ENCODE data around the gene KIF6.

Gene KIF6

GRCh38 chr6:39366931-39367618 is 358.1 kb downstream of the KIF6 start:
- H3K9me3 ChIP-seq (ENCODE audit: low read length): no peaks in the 10 kb centered on the region
- H3K9ac ChIP-seq (ENCODE audit: low read length): no peak overlapping the region
- no peaks in the 10 kb centered on the region for H3K27me3 ChIP-seq (ENCODE audit: insufficient read depth, low read length)
- H3K4me1 ChIP-seq (ENCODE audit: insufficient read depth, low read length, severe bottlenecking): no peaks in the 10 kb centered on the region
- H3K4me2 ChIP-seq (ENCODE audit: low read length): no peak overlapping the region
- H3K4me3 ChIP-seq (ENCODE audit: low read depth, low read length, poor library complexity, severe bottlenecking): no peak overlapping the region
- H3K79me2 ChIP-seq (ENCODE audit: insufficient read depth, low read length): no peaks in the 10 kb centered on the region
- H3K9me2 ChIP-seq (ENCODE audit: low read depth, low read length): no peaks in the 10 kb centered on the region
- no peak for TF ChIP-seq EZH2 (IDR thresholded peaks at IDR 0.05; ENCODE audit: borderline replicate concordance, low read length)
- TF ChIP-seq CTCF (IDR thresholded peaks at IDR 0.05; ENCODE audit: low read length): no peak
- H3K27ac ChIP-seq (ENCODE audit: low read depth, low read length, poor library complexity, severe bottlenecking): no peak overlapping the region
- H2AFZ ChIP-seq (ENCODE audit: low read length): no peak overlapping the region
- H3F3A ChIP-seq (ENCODE audit: insufficient read depth, low read length): no peaks in the 10 kb centered on the region
- no peaks in the 10 kb centered on the region for H3K36me3 ChIP-seq (ENCODE audit: insufficient read depth, low read length)
- H4K20me1 ChIP-seq (ENCODE audit: insufficient read depth, low read length): no peaks in the 10 kb centered on the region

GRCh38 chr6:39365281-39366074 is 359.7 kb downstream of the KIF6 start:
- no peak overlapping the region for H2AFZ ChIP-seq (ENCODE audit: low read length)
- no peaks in the 10 kb centered on the region for H4K20me1 ChIP-seq (ENCODE audit: insufficient read depth, low read length)
- no peaks in the 10 kb centered on the region for H3K79me2 ChIP-seq (ENCODE audit: insufficient read depth, low read length)
- no peak overlapping the region for H3K4me3 ChIP-seq (ENCODE audit: low read depth, low read length, poor library complexity, severe bottlenecking)
- no peak overlapping the region for H3K4me2 ChIP-seq (ENCODE audit: low read length)
- H3K36me3 ChIP-seq (ENCODE audit: insufficient read depth, low read length): no peaks in the 10 kb centered on the region
- H3K9ac ChIP-seq (ENCODE audit: low read length): no peak overlapping the region
- H3K4me1 ChIP-seq (ENCODE audit: insufficient read depth, low read length, severe bottlenecking): no peaks in the 10 kb centered on the region
- no peaks in the 10 kb centered on the region for H3K9me2 ChIP-seq (ENCODE audit: low read depth, low read length)
- no peaks in the 10 kb centered on the region for H3K27me3 ChIP-seq (ENCODE audit: insufficient read depth, low read length)
- H3F3A ChIP-seq (ENCODE audit: insufficient read depth, low read length): no peaks in the 10 kb centered on the region
- TF ChIP-seq EZH2 (IDR thresholded peaks at IDR 0.05; ENCODE audit: borderline replicate concordance, low read length) (no peak), CTCF (IDR thresholded peaks at IDR 0.05; ENCODE audit: low read length) (no peak)
- H3K9me3 ChIP-seq (ENCODE audit: low read length): no peaks in the 10 kb centered on the region
- no peak overlapping the region for H3K27ac ChIP-seq (ENCODE audit: low read depth, low read length, poor library complexity, severe bottlenecking)

GRCh38 chr6:39363280-39363679 is 361.9 kb downstream of the KIF6 start:
- H3K27me3 ChIP-seq (ENCODE audit: insufficient read depth, low read length): no peaks in the 10 kb centered on the region
- no peak overlapping the region for H3K9ac ChIP-seq (ENCODE audit: low read length)
- no peaks in the 10 kb centered on the region for H3K79me2 ChIP-seq (ENCODE audit: insufficient read depth, low read length)
- no peak for TF ChIP-seq EZH2 (IDR thresholded peaks at IDR 0.05; ENCODE audit: borderline replicate concordance, low read length)
- no peak for TF ChIP-seq CTCF (IDR thresholded peaks at IDR 0.05; ENCODE audit: low read length)
- H3K36me3 ChIP-seq (ENCODE audit: insufficient read depth, low read length): no peaks in the 10 kb centered on the region
- H3F3A ChIP-seq (ENCODE audit: insufficient read depth, low read length): no peaks in the 10 kb centered on the region
- H3K9me3 ChIP-seq (ENCODE audit: low read length): no peaks in the 10 kb centered on the region
- H3K9me2 ChIP-seq (ENCODE audit: low read depth, low read length): no peaks in the 10 kb centered on the region
- no peak overlapping the region for H3K4me3 ChIP-seq (ENCODE audit: low read depth, low read length, poor library complexity, severe bottlenecking)
- H3K27ac ChIP-seq (ENCODE audit: low read depth, low read length, poor library complexity, severe bottlenecking): no peak overlapping the region
- no peaks in the 10 kb centered on the region for H3K4me1 ChIP-seq (ENCODE audit: insufficient read depth, low read length, severe bottlenecking)
- no peak overlapping the region for H3K4me2 ChIP-seq (ENCODE audit: low read length)
- H2AFZ ChIP-seq (ENCODE audit: low read length): no peak overlapping the region
- H4K20me1 ChIP-seq (ENCODE audit: insufficient read depth, low read length): no peaks in the 10 kb centered on the region

Data from OCI-LY1 (cell line).